ENCODE data around the gene UBE2Q1.

GRCh38 chr1:154581766-154582165 is 23.3 kb upstream of the UBE2Q1 start:
- TF ChIP-seq GABPA (IDR thresholded peaks at IDR 0.05 in 1 of 2, conservative IDR thresholded peaks at IDR 0.05 in 1 of 2), result no peak
- no peak for TF ChIP-seq TAF1 (conservative IDR thresholded peaks at IDR 0.05)
